Measurements from ENCODE around the gene CCDC148.

CCDC148 gene

GRCh38 chr2:158131483-158131912 lies 325.1 kb downstream of the CCDC148 start:
- H3K9ac ChIP-seq (ENCODE audit: low read length), result no peak overlapping the region
- no peaks in the 10 kb centered on the region for H3K79me2 ChIP-seq (ENCODE audit: insufficient read depth, low read length)
- no peak overlapping the region for H3K4me3 ChIP-seq (ENCODE audit: low read depth, low read length, poor library complexity, severe bottlenecking)
- no peaks in the 10 kb centered on the region for H3K27me3 ChIP-seq (ENCODE audit: insufficient read depth, low read length)
- TF ChIP-seq CTCF (IDR thresholded peaks at IDR 0.05; ENCODE audit: low read length) (no peak), EZH2 (IDR thresholded peaks at IDR 0.05; ENCODE audit: borderline replicate concordance, low read length) (no peak)
- H3K9me3 ChIP-seq (ENCODE audit: low read length), result no peaks in the 10 kb centered on the region
- H3K36me3 ChIP-seq (ENCODE audit: insufficient read depth, low read length), result no peaks in the 10 kb centered on the region
- H2AFZ ChIP-seq (ENCODE audit: low read length), result no peak overlapping the region
- H3F3A ChIP-seq (ENCODE audit: insufficient read depth, low read length), result no peaks in the 10 kb centered on the region
- no peak overlapping the region for H3K4me2 ChIP-seq (ENCODE audit: low read length)
- no peak overlapping the region for H3K27ac ChIP-seq (ENCODE audit: low read depth, low read length, poor library complexity, severe bottlenecking)
- no peaks in the 10 kb centered on the region for H3K4me1 ChIP-seq (ENCODE audit: insufficient read depth, low read length, severe bottlenecking)
- H3K9me2 ChIP-seq (ENCODE audit: low read depth, low read length), result no peaks in the 10 kb centered on the region
- H4K20me1 ChIP-seq (ENCODE audit: insufficient read depth, low read length), result no peaks in the 10 kb centered on the region

GRCh38 chr2:158130832-158131473 lies 325.6 kb downstream of the CCDC148 start:
- Histone ChIP-seq H3K27ac (ENCODE audit: low read depth, low read length, poor library complexity, severe bottlenecking) (no peak overlapping the region), H3K27me3 (ENCODE audit: insufficient read depth, low read length) (no peaks in the 10 kb centered on the region), H3K36me3 (ENCODE audit: insufficient read depth, low read length) (no peaks in the 10 kb centered on the region), H3K4me3 (ENCODE audit: low read depth, low read length, poor library complexity, severe bottlenecking) (no peak overlapping the region), H4K20me1 (ENCODE audit: insufficient read depth, low read length) (no peaks in the 10 kb centered on the region), H2AFZ (ENCODE audit: low read length) (no peak overlapping the region), H3K4me2 (ENCODE audit: low read length) (no peak overlapping the region), H3F3A (ENCODE audit: insufficient read depth, low read length) (no peaks in the 10 kb centered on the region), H3K9me3 (ENCODE audit: low read length) (no peaks in the 10 kb centered on the region), H3K9ac (ENCODE audit: low read length) (no peak overlapping the region), H3K79me2 (ENCODE audit: insufficient read depth, low read length) (no peaks in the 10 kb centered on the region), H3K4me1 (ENCODE audit: insufficient read depth, low read length, severe bottlenecking) (no peaks in the 10 kb centered on the region), H3K9me2 (ENCODE audit: low read depth, low read length) (no peaks in the 10 kb centered on the region)
- TF ChIP-seq CTCF (IDR thresholded peaks at IDR 0.05; ENCODE audit: low read length) (no peak), EZH2 (IDR thresholded peaks at IDR 0.05; ENCODE audit: borderline replicate concordance, low read length) (no peak)

GRCh38 chr2:158129037-158129436 lies 327.5 kb downstream of the CCDC148 start:
- Histone ChIP-seq H3K9me2 (ENCODE audit: low read depth, low read length) (no peaks in the 10 kb centered on the region), H3K27me3 (ENCODE audit: insufficient read depth, low read length) (no peaks in the 10 kb centered on the region), H3K4me1 (ENCODE audit: insufficient read depth, low read length, severe bottlenecking) (no peaks in the 10 kb centered on the region), H3K9ac (ENCODE audit: low read length) (no peak overlapping the region), H3F3A (ENCODE audit: insufficient read depth, low read length) (no peaks in the 10 kb centered on the region), H2AFZ (ENCODE audit: low read length) (no peak overlapping the region), H3K79me2 (ENCODE audit: insufficient read depth, low read length) (no peaks in the 10 kb centered on the region), H3K27ac (ENCODE audit: low read depth, low read length, poor library complexity, severe bottlenecking) (no peak overlapping the region), H3K36me3 (ENCODE audit: insufficient read depth, low read length) (no peaks in the 10 kb centered on the region), H4K20me1 (ENCODE audit: insufficient read depth, low read length) (no peaks in the 10 kb centered on the region), H3K9me3 (ENCODE audit: low read length) (no peaks in the 10 kb centered on the region), H3K4me2 (ENCODE audit: low read length) (no peak overlapping the region), H3K4me3 (ENCODE audit: low read depth, low read length, poor library complexity, severe bottlenecking) (no peak overlapping the region)
- TF ChIP-seq CTCF (IDR thresholded peaks at IDR 0.05; ENCODE audit: low read length) (no peak), EZH2 (IDR thresholded peaks at IDR 0.05; ENCODE audit: borderline replicate concordance, low read length) (no peak)
